ENCODE results near the gene STX4. TPM values are rescaled to one million over a fixed set of nuclear protein-coding genes. Genes with fewer than 3 reads are reported as not detected.

The STX4 gene
- total and polyA plus RNA-seq, 3 experiments from 2014 or later = 34.5 to 55.0 (median 53.0) TPM

- Histone ChIP-seq H3K4me3 (ENCODE audit: low read length) (no peak overlapping the region), H3K27ac (ENCODE audit: low read depth, low read length) (no peak overlapping the region), H3K4me1 (ENCODE audit: insufficient read depth, low read length) (no peaks in the 10 kb centered on the region), H3K9me3 (ENCODE audit: low read length) (no peaks in the 10 kb centered on the region), H3K27me3 (ENCODE audit: insufficient read depth, low read length, poor library complexity, severe bottlenecking) (no peaks in the 10 kb centered on the region), H3K36me3 (ENCODE audit: insufficient read depth, low read length) (peaks cover 9% of the 10 kb centered on the region)
- H3K4me3 Mint-ChIP-seq = no peak overlapping the region
- ChIA-PET POLR2A (no interaction called here), CTCF (no interaction called here)
- no peaks in the 10 kb centered on the region for H3K9me3 Mint-ChIP-seq
- H3K4me1 Mint-ChIP-seq = peaks cover 3 to 18% (median 6%) of the 10 kb centered on the region in 3 donors
- no peaks in the 10 kb centered on the region for H3K27me3 Mint-ChIP-seq
- peak overlapping the region in 4 of 8 donors; percentile 2 to 88 (median 50) for H3K27ac Mint-ChIP-seq
- DNase-seq = peak in 1 of 5 donors; percentile 43
- peaks cover 0 to 63% (median 2%) of the 10 kb centered on the region in 3 donors for H3K36me3 Mint-ChIP-seq
Observed at GRCh38 chr16:31085873-31086628, 52.7 kb downstream of the STX4 start.

DNA sequence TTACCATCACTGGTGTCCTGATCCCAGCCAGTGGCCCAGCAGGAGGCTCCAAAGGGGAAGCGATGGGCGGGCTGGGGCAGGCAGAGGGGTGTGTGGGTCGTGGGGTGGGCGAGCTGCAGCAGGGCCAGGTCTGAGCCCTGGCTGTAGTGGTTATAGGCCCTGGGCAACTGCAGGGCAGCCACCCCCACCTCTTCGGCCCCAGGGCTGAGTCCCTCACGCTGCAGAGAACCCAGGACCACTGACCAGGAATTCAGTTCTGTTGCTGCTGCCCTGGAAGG is 53.2 kb downstream of the STX4 start:
- H3K9me3 Mint-ChIP-seq = no peaks in the 10 kb centered on the region
- Histone ChIP-seq H3K4me1 (ENCODE audit: insufficient read depth, low read length) (no peaks in the 10 kb centered on the region), H3K27ac (ENCODE audit: low read depth, low read length) (no peak overlapping the region), H3K9me3 (ENCODE audit: low read length) (no peaks in the 10 kb centered on the region), H3K4me3 (ENCODE audit: low read length) (no peak overlapping the region), H3K27me3 (ENCODE audit: insufficient read depth, low read length, poor library complexity, severe bottlenecking) (no peaks in the 10 kb centered on the region), H3K36me3 (ENCODE audit: insufficient read depth, low read length) (peaks cover 10% of the 10 kb centered on the region)
- ChIA-PET CTCF (no interaction called here), POLR2A (no interaction called here)
- H3K27ac Mint-ChIP-seq = no peak overlapping the region
- peaks cover 3 to 18% (median 6%) of the 10 kb centered on the region in 3 donors for H3K4me1 Mint-ChIP-seq
- no peak for DNase-seq
- H3K36me3 Mint-ChIP-seq = peaks cover 0 to 65% (median 2%) of the 10 kb centered on the region in 3 donors
- no peak overlapping the region for H3K4me3 Mint-ChIP-seq
- no peaks in the 10 kb centered on the region for H3K27me3 Mint-ChIP-seq

GRCh38 chr16:31087481-31087880 is 54.1 kb downstream of the STX4 start:
- H3K4me3 Mint-ChIP-seq = no peak overlapping the region
- CTCF ChIA-PET = interaction anchor here (1.5 kb wide), 1 partner anchor 134 kb away, joined by 3 read pairs; no protein-coding TSS in a partner anchor
- peaks cover 10% of the 10 kb centered on the region for H3K36me3 ChIP-seq (ENCODE audit: insufficient read depth, low read length)

DNA sequence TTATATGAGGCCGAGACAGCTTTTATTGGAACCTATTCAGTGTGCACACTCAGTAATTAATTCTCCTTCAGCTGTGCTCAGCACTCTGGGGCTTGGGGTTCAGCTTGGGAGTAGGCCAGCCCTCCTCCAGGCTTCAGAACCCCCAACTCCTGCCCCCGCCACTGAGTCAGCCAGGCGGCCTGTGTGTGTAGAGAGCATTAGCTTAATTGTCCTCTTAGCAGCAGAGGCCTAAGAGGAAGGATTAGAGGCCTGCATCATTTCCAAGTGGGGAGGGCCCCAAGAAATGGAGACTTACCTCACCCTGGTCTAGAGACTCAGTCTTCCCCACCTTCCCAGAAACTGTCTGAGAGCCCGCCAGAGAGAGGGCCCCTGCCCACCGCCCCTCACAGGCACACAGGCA is 54.6 kb downstream of the STX4 start:
- H3K4me3 Mint-ChIP-seq = no peak overlapping the region
- Histone ChIP-seq H3K9me3 (ENCODE audit: low read length) (no peaks in the 10 kb centered on the region), H3K4me3 (ENCODE audit: low read length) (no peak overlapping the region), H3K4me1 (ENCODE audit: insufficient read depth, low read length) (no peaks in the 10 kb centered on the region), H3K27ac (ENCODE audit: low read depth, low read length) (no peak overlapping the region), H3K36me3 (ENCODE audit: insufficient read depth, low read length) (peaks cover 10% of the 10 kb centered on the region), H3K27me3 (ENCODE audit: insufficient read depth, low read length, poor library complexity, severe bottlenecking) (no peaks in the 10 kb centered on the region)
- DNase-seq = no peak
- peaks cover 0 to 55% (median 2%) of the 10 kb centered on the region in 3 donors for H3K36me3 Mint-ChIP-seq
- H3K27ac Mint-ChIP-seq = peak overlapping the region in 1 of 8 donors; percentile 65
- ChIA-PET CTCF (interaction anchor here (0.6 to 1.5 kb wide), 2 partner anchors 134 to 146 kb away, joined by 3 read pairs; no protein-coding TSS in a partner anchor), POLR2A (no interaction called here)
- H3K9me3 Mint-ChIP-seq = no peaks in the 10 kb centered on the region
- no peaks in the 10 kb centered on the region for H3K27me3 Mint-ChIP-seq
- peaks cover 4 to 15% (median 4%) of the 10 kb centered on the region in 3 donors for H3K4me1 Mint-ChIP-seq

More at GRCh38 chr16:31087481-31087880, 54.1 kb downstream of the STX4 start:
- DNase-seq = no peak
- Histone ChIP-seq H3K4me1 (ENCODE audit: insufficient read depth, low read length) (no peaks in the 10 kb centered on the region), H3K27me3 (ENCODE audit: insufficient read depth, low read length, poor library complexity, severe bottlenecking) (no peaks in the 10 kb centered on the region), H3K9me3 (ENCODE audit: low read length) (no peaks in the 10 kb centered on the region), H3K27ac (ENCODE audit: low read depth, low read length) (no peak overlapping the region), H3K4me3 (ENCODE audit: low read length) (no peak overlapping the region)
- peak overlapping the region in 1 of 8 donors; percentile 15 for H3K27ac Mint-ChIP-seq
- POLR2A ChIA-PET = no interaction called here
- peaks cover 0 to 58% (median 2%) of the 10 kb centered on the region in 3 donors for H3K36me3 Mint-ChIP-seq
- no peaks in the 10 kb centered on the region for H3K27me3 Mint-ChIP-seq
- no peaks in the 10 kb centered on the region for H3K9me3 Mint-ChIP-seq
- H3K4me1 Mint-ChIP-seq = peaks cover 2 to 11% (median 2%) of the 10 kb centered on the region in 3 donors

GRCh38 chr16:31088459-31089183 is 55.3 kb downstream of the STX4 start, which contains the start of gene PRSS53:
Gene PRSS53 (minus strand): TSS chr16:31088943. CDS start chr16:31088809, 134 bp downstream.
- H3K4me3 ChIP-seq (ENCODE audit: low read length) = no peak within 1 kb of the TSS
- no peaks in the 10 kb centered on the region for H3K9me3 ChIP-seq (ENCODE audit: low read length)
- Mint-ChIP-seq H3K9me3 (no peaks in the 10 kb centered on the region), H3K4me1 (peaks cover 5 to 19% (median 9%) of the 10 kb centered on the region in 3 donors), H3K36me3 (peaks cover 0 to 50% (median 2%) of the 10 kb centered on the region in 3 donors), H3K27me3 (no peaks in the 10 kb centered on the region), H3K4me3 (peak within 1 kb of the TSS in 1 of 7 donors; percentile 48), H3K27ac (peak within 1 kb of the TSS in 4 of 8 donors; percentile 64 to 78 (median 68))
- ChIA-PET CTCF (interaction anchor here (0.6 to 1.5 kb wide), 2 partner anchors 135 to 146 kb away, joined by 3 read pairs; no protein-coding TSS in a partner anchor), POLR2A (no interaction called here)
- no peak within 1 kb of the TSS for H3K27ac ChIP-seq (ENCODE audit: low read depth, low read length)
- H3K4me1 ChIP-seq (ENCODE audit: insufficient read depth, low read length) = no peaks in the 10 kb centered on the region
- H3K36me3 ChIP-seq (ENCODE audit: insufficient read depth, low read length) = peaks cover 10% of the 10 kb centered on the region
- H3K27me3 ChIP-seq (ENCODE audit: insufficient read depth, low read length, poor library complexity, severe bottlenecking) = no peaks in the 10 kb centered on the region
- no peak for DNase-seq

DNA sequence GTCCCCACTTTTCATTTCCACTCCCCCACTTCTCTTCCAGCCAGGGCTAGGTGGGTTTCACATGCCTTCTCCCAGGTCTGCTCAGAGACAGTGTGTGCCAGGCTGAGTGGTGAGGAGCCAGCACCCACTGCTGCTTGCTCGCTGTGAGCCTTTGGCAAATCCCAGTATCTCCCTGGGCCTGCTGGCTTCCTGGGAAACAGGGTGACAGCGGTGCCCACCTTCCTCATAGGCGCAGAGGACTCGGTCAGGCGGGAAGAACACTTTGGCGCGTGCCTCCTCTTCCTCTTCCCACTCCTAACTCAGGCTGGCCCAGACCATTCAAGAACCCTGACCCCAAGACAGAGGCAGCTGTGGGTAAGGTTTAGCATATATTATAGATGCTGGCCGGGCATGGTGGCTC is 55.8 kb downstream of the STX4 start:
- POLR2A ChIA-PET = no interaction called here
- no peaks in the 10 kb centered on the region for H3K27me3 Mint-ChIP-seq
- Histone ChIP-seq H3K27ac (ENCODE audit: low read depth, low read length) (no peak overlapping the region), H3K36me3 (ENCODE audit: insufficient read depth, low read length) (peaks cover 10% of the 10 kb centered on the region), H3K4me1 (ENCODE audit: insufficient read depth, low read length) (peaks cover 5% of the 10 kb centered on the region), H3K4me3 (ENCODE audit: low read length) (no peak overlapping the region), H3K9me3 (ENCODE audit: low read length) (no peaks in the 10 kb centered on the region), H3K27me3 (ENCODE audit: insufficient read depth, low read length, poor library complexity, severe bottlenecking) (no peaks in the 10 kb centered on the region)
- H3K27ac Mint-ChIP-seq = peak overlapping the region in 2 of 8 donors; percentile 64 to 70
- H3K9me3 Mint-ChIP-seq = no peaks in the 10 kb centered on the region
- CTCF ChIA-PET = interaction anchor here (1.5 kb wide), 1 partner anchor 136 kb away, joined by 3 read pairs; no protein-coding TSS in a partner anchor
- peaks cover 0 to 46% (median 2%) of the 10 kb centered on the region in 3 donors for H3K36me3 Mint-ChIP-seq
- peak overlapping the region in 1 of 7 donors; percentile 48 for H3K4me3 Mint-ChIP-seq
- H3K4me1 Mint-ChIP-seq = peaks cover 10 to 24% (median 15%) of the 10 kb centered on the region in 3 donors
- DNase-seq = no peak

All from CD8-positive, alpha-beta memory T cell (primary cell).